NK-92 (cell line): ENCODE data around the gene CD4.
A peak's percentile ranks its signal among the peaks of the same experiment; 100 is the strongest.
"Not testable (repeated sequence)": the region's sequence is repeated elsewhere in the genome, so short reads cannot be mapped to it uniquely, and the experiment has no call there.

ENCODE experiments used
- DNase-seq: peaks from one replicate; lab custom pipeline; 2025; ENCODE audit not compliant: unreplicated experiment; lab: John Stamatoyannopoulos, UW

CD4 gene

DNA sequence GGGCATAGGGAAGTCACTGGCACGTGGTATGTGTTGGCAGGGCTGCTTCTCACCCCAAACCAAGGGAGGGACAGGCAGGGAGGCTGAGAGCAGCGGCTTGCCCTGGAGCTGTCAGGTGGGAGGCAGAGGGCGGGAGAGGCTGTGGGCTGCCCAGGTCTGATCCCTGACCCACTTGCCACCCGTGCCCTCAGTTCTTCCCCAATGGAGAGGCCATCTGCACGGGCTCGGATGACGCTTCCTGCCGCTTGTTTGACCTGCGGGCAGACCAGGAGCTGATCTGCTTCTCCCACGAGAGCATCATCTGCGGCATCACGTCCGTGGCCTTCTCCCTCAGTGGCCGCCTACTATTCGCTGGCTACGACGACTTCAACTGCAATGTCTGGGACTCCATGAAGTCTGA lies 56.1 kb downstream of the CD4 start:
- DNase-seq: no peak

GRCh38 chr12:6846316-6846869 lies 57.1 kb downstream of the CD4 start:
- no peak for DNase-seq

DNA sequence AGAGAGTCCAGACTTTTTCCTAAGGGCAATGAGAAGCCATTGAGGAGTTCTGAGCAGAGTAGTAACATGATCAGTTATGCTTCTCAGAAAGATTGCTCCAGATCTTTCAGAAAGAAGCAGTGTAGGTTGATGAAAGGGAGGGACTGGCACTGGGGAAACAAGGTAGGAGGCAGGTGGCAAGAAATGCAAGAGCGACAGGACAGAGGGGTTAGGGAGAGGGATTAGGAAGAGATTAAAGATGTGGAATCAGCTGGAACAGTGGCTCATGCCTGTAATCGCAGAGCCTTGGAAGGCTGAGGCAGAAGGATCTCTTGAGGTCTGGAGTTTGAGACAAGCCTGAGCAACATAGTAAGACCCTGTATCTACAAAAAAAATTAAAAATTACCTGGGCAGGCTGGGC lies 58.3 kb downstream of the CD4 start:
- DNase-seq: no peak

DNA sequence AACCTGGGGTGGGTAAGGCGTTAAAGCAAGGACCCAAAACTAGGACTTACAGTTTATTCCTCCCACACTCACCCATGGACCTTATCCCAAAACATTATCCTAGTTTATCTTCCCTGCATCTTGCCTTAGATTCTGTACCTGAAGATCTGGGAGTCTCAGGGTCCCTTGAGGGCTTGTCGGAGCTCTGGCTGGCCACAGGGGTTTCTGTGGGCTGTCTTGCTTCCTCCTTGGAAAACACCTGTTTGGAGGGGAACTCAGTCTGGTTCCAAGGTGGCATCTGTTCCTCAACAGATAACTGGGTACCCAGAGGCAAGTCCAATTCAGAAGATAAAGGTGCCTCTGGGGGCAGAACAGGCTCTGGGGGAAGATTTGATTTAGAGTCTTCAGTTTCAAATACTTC lies 60.1 kb downstream of the CD4 start:
- no peak for DNase-seq

DNA sequence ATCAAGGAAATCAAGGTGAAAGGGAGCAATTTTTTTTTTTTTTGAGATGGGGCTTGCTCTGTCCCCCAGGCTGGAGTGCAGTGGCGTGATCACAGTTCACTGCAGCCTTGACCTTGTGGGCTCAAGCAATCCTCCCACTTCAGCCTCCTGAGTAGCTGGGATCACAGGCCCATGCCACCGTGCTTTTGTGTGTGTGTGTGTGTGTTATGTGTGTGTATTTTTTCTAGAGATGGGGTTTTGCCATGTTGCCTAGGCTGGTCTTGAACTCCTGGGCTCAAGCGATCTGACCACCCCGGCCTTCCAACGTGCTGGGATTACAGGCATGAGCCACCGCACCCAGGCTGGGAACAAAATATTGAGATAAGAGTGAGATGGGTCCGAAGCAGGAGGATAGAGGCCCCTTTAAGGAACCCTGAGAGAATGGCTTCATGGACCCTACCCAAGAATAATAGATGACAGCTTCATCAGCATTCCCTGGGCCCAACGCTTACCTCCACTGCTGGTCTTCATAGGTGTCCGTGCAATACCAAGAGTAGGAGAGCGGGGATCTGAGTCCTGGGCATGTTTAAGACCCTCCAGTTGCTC lies 60.7 kb downstream of the CD4 start:
- DNase-seq: no peak

DNA sequence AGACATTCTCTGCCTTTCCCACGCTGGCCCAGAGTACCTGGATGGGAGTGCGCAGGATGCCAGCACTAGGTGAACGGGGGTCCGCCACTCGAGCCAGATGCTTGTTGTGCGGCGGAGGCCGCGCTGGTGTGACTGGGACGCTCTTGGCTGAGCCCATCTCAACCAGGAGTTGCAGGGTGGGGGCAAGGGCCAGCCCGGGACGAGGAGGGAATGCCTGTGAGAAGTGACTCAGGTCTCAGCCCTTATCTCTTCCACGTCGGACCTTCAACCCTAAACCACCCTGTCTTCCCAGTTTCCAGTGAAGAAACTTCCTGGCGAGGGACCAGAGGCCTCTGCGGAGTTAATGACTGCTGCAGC lies 61.4 kb downstream of the CD4 start:
- no peak for DNase-seq

- peak; percentile 41 for DNase-seq
Measured at GRCh38 chr12:6851153-6851920, 62.0 kb downstream of the CD4 start, which contains the start of gene CDCA3. CDCA3 (minus strand) TSS chr12:6851286; CDS start chr12:6850952, 334 bp downstream.

- peak; percentile 83 for DNase-seq
Measured at GRCh38 chr12:6851921-6852650, 62.8 kb downstream of the CD4 start, which contains the start of gene USP5. USP5 (plus strand) TSS chr12:6852150; CDS start chr12:6852180, 30 bp downstream.

DNA sequence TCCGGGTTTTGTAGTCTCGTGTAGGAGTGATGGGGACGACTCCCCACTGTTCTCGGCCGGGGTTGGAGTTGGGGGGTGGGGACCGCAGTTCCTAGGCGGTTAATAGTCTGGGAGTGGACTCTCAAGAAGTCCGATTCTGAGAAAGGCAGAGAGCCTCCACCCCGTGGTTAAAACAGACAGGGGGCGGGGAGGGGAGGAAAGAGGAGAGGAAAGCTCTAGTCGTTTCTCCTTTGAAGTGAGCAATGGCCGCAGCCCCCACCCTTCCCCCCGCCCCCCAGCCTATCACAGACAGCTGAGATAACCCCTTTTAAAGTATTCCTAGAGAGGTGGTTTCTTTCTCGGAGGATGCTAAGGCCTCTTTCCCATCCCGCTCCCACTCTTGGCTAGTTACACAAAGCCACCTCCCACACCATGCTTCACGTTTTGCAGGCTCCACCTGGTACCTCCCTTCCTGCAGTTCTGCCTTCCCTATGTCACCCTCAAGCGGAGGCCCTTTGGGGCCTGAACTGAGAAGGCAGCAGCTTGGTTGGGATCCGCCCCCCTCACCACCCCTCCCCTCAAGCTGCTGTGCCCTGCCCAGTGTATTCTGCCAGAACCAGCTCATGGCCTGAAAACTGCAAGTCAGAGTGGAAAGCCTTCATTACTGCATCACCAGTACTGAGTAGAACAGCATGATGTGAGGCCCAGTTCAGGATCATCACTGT lies 63.5 kb downstream of the CD4 start:
- no peak for DNase-seq

DNA sequence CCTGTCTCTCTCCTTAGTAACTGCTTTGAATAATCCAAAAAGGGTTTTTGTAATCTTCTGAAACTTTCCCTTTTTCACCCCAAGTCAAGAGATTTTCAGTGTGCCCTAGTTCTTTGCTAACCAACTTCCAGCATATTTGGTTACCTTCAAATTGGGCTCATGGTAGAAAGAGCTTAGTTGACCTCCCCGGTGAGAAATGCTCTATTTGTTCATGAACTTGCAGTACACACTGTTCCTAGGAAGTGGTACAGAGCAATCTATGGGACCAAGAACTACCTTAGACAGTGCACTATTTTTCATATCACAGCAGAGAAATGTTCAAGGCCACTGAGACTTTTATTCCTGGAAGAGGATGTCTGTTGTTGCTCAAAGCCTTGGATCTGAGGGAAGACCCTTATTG lies 64.3 kb downstream of the CD4 start:
- DNase-seq: no peak

DNA sequence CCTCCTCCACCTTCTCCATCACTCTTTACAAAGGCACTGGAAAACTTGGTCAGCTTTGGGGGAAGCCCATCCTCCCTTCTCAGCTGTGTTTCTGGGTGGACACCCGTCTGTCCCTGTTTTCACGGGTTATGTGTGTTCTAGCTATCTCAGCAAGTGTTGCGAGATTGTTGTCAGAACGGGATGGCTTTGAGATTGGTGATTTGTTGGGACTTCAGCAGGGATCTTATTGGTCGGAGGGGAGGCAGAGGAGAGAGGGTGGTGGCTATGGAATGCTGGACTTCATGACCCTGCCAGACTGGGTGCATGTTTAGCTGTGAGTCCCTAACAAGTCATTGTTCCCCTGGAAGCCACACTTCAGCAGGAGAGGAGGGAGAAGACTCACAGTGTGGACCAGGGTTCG lies 64.7 kb downstream of the CD4 start:
- no peak for DNase-seq

DNA sequence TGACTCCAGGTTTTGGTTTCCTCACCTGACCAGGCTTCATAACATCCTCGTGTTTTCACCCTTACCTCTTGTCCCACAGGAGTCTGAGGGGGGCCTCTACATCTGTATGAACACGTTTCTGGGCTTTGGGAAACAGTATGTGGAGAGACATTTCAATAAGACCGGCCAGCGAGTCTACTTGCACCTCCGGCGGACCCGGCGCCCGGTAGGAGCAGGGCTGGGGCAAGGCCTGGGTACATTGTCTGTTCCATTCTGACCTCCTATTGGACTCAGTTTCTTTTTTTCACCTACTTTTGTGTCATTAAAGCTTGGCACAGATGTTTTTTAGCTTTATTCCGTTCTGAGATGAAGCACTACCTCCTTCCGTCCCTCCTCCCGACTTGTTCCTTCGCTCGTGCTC lies 66.0 kb downstream of the CD4 start:
- no peak for DNase-seq

- DNase-seq: no peak
Measured at GRCh38 chr12:6858799-6859198, 69.5 kb downstream of the CD4 start.

DNA sequence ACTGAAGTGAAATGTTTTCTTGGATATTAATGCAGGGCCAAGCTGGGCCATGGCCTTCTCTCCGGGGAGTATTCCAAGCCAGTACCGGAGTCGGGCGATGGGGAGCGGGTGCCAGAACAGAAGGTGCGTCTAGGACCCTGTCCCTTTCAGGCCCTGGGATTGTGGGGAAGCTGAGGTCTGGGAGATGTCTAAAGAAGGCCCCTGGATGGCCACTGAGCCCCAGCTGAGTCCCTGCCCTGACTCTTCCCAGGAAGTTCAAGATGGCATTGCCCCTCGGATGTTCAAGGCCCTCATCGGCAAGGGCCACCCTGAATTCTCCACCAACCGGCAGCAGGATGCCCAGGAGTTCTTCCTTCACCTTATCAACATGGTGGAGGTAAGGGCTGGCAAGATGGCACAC lies 70.8 kb downstream of the CD4 start:
- DNase-seq: no peak

GRCh38 chr12:6860942-6861341 lies 71.6 kb downstream of the CD4 start:
- no peak for DNase-seq

- no peak for DNase-seq
Measured at GRCh38 chr12:6861391-6861790, 72.1 kb downstream of the CD4 start.

- no peak for DNase-seq
Measured at GRCh38 chr12:6863033-6863432, 73.7 kb downstream of the CD4 start.

- DNase-seq: no peak
Measured at GRCh38 chr12:6863586-6864321, 74.4 kb downstream of the CD4 start.

DNA sequence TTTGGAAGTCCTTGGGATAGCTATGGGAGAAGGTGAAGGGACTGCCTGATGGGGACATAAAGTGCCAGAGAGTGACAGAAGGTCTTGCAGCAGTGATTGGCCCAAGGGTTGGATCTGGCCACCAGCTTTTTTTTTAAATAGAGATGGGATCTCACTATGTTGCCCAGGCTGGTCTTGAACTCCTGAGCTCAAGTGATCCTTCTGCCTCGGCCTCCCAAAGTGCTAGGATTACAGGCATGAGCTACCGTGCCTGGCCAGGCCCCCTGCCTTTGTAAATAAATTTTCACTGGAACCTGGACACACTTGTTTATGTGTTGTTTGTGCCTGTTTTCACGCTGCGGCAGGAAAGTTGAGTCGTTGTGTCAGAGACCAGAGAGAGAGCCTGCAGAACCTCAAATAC lies 76.0 kb downstream of the CD4 start:
- not testable (repeated sequence) for DNase-seq

DNA sequence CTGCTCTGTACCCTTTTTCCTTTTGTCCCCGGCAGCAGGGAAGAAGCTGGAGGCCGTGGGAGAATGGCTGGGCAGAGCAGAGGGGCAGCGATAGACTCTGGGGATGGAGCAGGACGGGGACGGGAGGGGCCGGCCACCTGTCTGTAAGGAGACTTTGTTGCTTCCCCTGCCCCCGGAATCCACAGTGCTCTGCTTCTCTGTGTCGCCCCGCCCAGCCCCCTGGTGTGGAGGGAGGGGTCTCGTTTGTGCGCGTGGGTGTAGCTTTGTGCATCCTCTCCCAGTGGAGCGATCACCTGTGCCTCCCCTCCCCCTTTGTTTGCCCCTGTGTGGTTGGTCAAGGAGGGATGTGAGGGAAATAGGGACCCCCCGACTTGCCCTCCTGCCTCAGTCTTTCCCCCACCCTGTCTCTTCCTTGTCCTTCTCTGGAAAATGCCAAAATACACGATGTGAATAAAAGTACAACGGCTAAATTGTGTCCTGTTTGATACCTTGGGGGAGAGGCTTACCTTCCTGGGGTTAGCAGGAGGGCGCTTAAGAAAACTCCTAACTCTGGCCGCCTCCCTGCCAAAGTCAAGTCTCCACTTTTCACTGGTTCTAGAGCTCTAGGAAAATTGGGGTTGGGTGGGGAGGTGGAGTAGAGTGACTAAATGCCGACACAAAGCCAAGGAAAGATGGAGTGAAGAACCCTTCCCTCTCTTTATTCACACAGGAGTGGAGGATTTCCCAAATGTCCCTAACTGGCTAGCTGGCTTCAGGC lies 77.0 kb downstream of the CD4 start:
- DNase-seq: no peak
